HCT116 (cell line): ENCODE results near the gene NR5A2. TPM values are rescaled to one million over a fixed set of nuclear protein-coding genes. Genes with fewer than 3 reads are reported as not detected.

Experiments used
- ATAC-seq: fragments of 200-7000 bp; cut with Tn5 transposase; 2 replicates; pipeline ENCODE4 v1.9.1; 2020; ENCODE audit warnings: mild to moderate bottlenecking, moderate library complexity
- BruUV-seq: library from RNA; stranded (reverse); fragments of 400-500 nt; replicated peaks from 2 replicates; lab custom pipeline; 2021; lab: Mats Ljungman, UMichigan
- CTCF ChIA-PET: fragments of 300-600 bp; sonication (Branson Sonifier 250); formaldehyde crosslinking; loops from one replicate; lab custom pipeline; 2021; ENCODE audit warnings: antibody characterized with exemption; lab: Charles Lee
- POLR2A ChIA-PET: fragments of 300-600, 350-600 bp; sonication (Branson Sonifier 250); formaldehyde crosslinking; loops from one replicate; lab custom pipeline; 2021; ENCODE audit warnings: antibody characterized with exemption; lab: Charles Lee
- RAD21 ChIA-PET, 2 experiments: fragments of 300-600 bp; sonication (Branson Sonifier 250); formaldehyde crosslinking; loops; one replicate each; lab custom pipeline; 2023; ENCODE audit warnings: low total read pairs in 2 of 2; ENCODE audit not compliant: uncharacterized antibody in 2 of 2, unreplicated experiment in 2 of 2, low non-redundant PET in 1 of 2; lab: Charles Lee
- DNase-seq: peaks from one replicate; pipeline ENCODE4 v3.0.0-alpha.2; 2010; ENCODE audit warnings: low read depth, low spot score
- H2AFZ ChIP-seq: fragments of 200-600 bp; shearing (Covaris generic), sonication (generic); 2 replicates; pipeline ENCODE4 v1.6.1; 2017; ENCODE audit warnings: low read depth, mixed run types, mixed read lengths, antibody characterized with exemption, low read length; ENCODE audit not compliant: poor library complexity, severe bottlenecking
- H3K27ac ChIP-seq: 2 replicates; pipeline ENCODE4 v1.5.1; 2012; ENCODE audit warnings: low read depth, low read length
- H3K27me3 ChIP-seq: fragments of 200-600 bp; sonication (generic); 2 replicates; pipeline ENCODE4 v1.6.1; 2016; ENCODE audit warnings: mixed run types, low read length, mixed read lengths; ENCODE audit not compliant: insufficient read depth
- H3K36me3 ChIP-seq, 2 experiments: fragments of 200-500 bp in 1 of 2; fragments of 200-600 bp in 1 of 2; sonication (Bioruptor generic) in 1 of 2; sonication (generic) in 1 of 2; 2 replicates each; pipeline versions ENCODE4 v1.5.1 to v1.6.1; 2014 to 2016; ENCODE audit warnings: low read length in 2 of 2, inconsistent platforms in 1 of 2, mixed read lengths in 1 of 2, mixed run types in 1 of 2; ENCODE audit not compliant: insufficient read depth in 2 of 2, control insufficient read depth in 1 of 2
- H3K4me1 ChIP-seq, 2 experiments: fragments of 200-600 bp in 1 of 2; sonication (generic) in 1 of 2; 2 replicates each; pipeline versions ENCODE4 v1.5.1 to v1.6.1; 2012 to 2017; ENCODE audit warnings: low read length in 2 of 2, inconsistent platforms in 1 of 2, mild to moderate bottlenecking in 1 of 2, mixed read lengths in 1 of 2, mixed run types in 1 of 2, moderate library complexity in 1 of 2; ENCODE audit not compliant: insufficient read depth in 2 of 2, control insufficient read depth in 1 of 2
- H3K4me2 ChIP-seq: fragments of 200-600 bp; sonication (generic); 2 replicates; pipeline ENCODE4 v1.6.1; 2017; ENCODE audit warnings: mixed run types, low read length, mixed read lengths
- H3K4me3 ChIP-seq, 2 experiments: fragments of 200-600 bp in 1 of 2; sonication (generic) in 1 of 2; replicated peaks in 1 of 2; 2 replicates each; pipeline ENCODE4 v1.5.1; 2011 to 2016; ENCODE audit warnings: low read length in 2 of 2, control low read depth in 1 of 2, low read depth in 1 of 2, mild to moderate bottlenecking in 1 of 2, mixed read lengths in 1 of 2, mixed run types in 1 of 2
- H3K79me2 ChIP-seq: fragments of 200-600 bp; sonication (generic); 2 replicates; pipeline ENCODE4 v1.6.1; 2017; ENCODE audit warnings: mild to moderate bottlenecking, mixed run types, low read length, moderate library complexity, mixed read lengths; ENCODE audit not compliant: insufficient read depth
- H3K9ac ChIP-seq: fragments of 200-600 bp; sonication (generic); 2 replicates; pipeline ENCODE4 v1.6.1; 2016; ENCODE audit warnings: low read length, mixed read lengths
- H3K9me2 ChIP-seq: fragments of 200-600 bp; sonication (generic), shearing (Covaris generic); 2 replicates; pipeline ENCODE4 v1.6.1; 2017; ENCODE audit warnings: mixed run types, mild to moderate bottlenecking, moderate library complexity; ENCODE audit not compliant: insufficient read depth
- H3K9me3 ChIP-seq, 2 experiments: fragments of 200-500 bp in 1 of 2; fragments of 200-600 bp in 1 of 2; sonication (Bioruptor generic) in 1 of 2; sonication (generic) in 1 of 2; 2 replicates each; pipeline ENCODE4 v1.6.1; 2014 to 2017; ENCODE audit warnings: low read length in 2 of 2, mixed read lengths in 2 of 2, inconsistent platforms in 1 of 2, low read depth in 1 of 2, mild to moderate bottlenecking in 1 of 2, mixed run types in 1 of 2, moderate library complexity in 1 of 2; ENCODE audit not compliant: control insufficient read depth in 1 of 2, insufficient read depth in 1 of 2
- H4K20me1 ChIP-seq: fragments of 200-600 bp; sonication (generic), shearing (Covaris generic); 2 replicates; pipeline ENCODE4 v1.6.1; 2017; ENCODE audit warnings: mixed run types, mild to moderate bottlenecking, moderate library complexity; ENCODE audit not compliant: insufficient read depth
- ATF3 ChIP-seq: IDR thresholded peaks from 2 replicates; pipeline ENCODE4 v1.6.1; 2012
- CBX3 ChIP-seq: IDR thresholded peaks from 2 replicates; pipeline ENCODE4 v1.6.1; 2012; ENCODE audit warnings: low read depth
- CEBPB ChIP-seq: IDR thresholded peaks from 2 replicates; pipeline ENCODE4 v1.6.1; 2012; ENCODE audit warnings: low read depth
- CTCF ChIP-seq, 3 experiments: fragments of 200-600 bp in 1 of 3; sonication (generic) in 1 of 3; IDR thresholded peaks in 2 of 3; conservative IDR thresholded peaks in 1 of 3; 2 replicates each; pipeline ENCODE4 v1.5.1; 2012 to 2017; ENCODE audit warnings: low read depth in 2 of 3, low read length in 2 of 3, antibody characterized with exemption in 1 of 3, borderline replicate concordance in 1 of 3, control low read depth in 1 of 3, mild to moderate bottlenecking in 1 of 3, mixed read lengths in 1 of 3, mixed run types in 1 of 3, moderate library complexity in 1 of 3; ENCODE audit not compliant: insufficient read depth in 1 of 3
- ELF1 ChIP-seq: IDR thresholded peaks from 2 replicates; pipeline ENCODE4 v1.6.1; 2012; ENCODE audit warnings: low read depth, borderline replicate concordance
- EZH2 ChIP-seq: fragments of 200-600 bp; sonication (generic); IDR thresholded peaks from 2 replicates; pipeline ENCODE4 v1.6.1; 2017; ENCODE audit warnings: antibody characterized with exemption, mixed run types
- EZH2phosphoT487 ChIP-seq: fragments of 200-600 bp; IDR thresholded peaks from 2 replicates; pipeline ENCODE4 v1.6.1; 2018; ENCODE audit warnings: antibody characterized with exemption, borderline replicate concordance
- FOSL1 ChIP-seq: IDR thresholded peaks from 2 replicates; pipeline ENCODE4 v1.6.1; 2012; ENCODE audit warnings: low read depth
- POLR2A ChIP-seq: IDR thresholded peaks from 2 replicates; pipeline ENCODE4 v1.7.0; 2011; ENCODE audit warnings: borderline replicate concordance; ENCODE audit not compliant: insufficient read depth, insufficient read length; ENCODE audit errors: extremely low read depth
- RAD21 ChIP-seq: IDR thresholded peaks from 2 replicates; pipeline ENCODE4 v1.6.1; 2012; ENCODE audit warnings: low read depth, mild to moderate bottlenecking
- SIN3A ChIP-seq: IDR thresholded peaks from 2 replicates; pipeline ENCODE4 v1.6.1; 2012; ENCODE audit warnings: low read depth
- SP1 ChIP-seq: IDR thresholded peaks from 2 replicates; pipeline ENCODE4 v1.6.1; 2012; ENCODE audit warnings: low read depth
- SRF ChIP-seq: IDR thresholded peaks from 2 replicates; pipeline ENCODE4 v1.6.1; 2012; ENCODE audit warnings: low read depth
- YY1 ChIP-seq: IDR thresholded peaks from 2 replicates; pipeline ENCODE4 v1.6.1; 2011; ENCODE audit warnings: low read length, low read depth, moderate library complexity, mild to moderate bottlenecking; ENCODE audit not compliant: insufficient replicate concordance; ENCODE audit errors: extremely low read depth
- ZFX ChIP-seq: fragments of 450-650 bp; IDR thresholded peaks from 2 replicates; pipeline ENCODE4 v1.6.1; 2017
- intact Hi-C: fragments of 100-400 bp; cut with micrococcal nuclease; formaldehyde crosslinking; loops from 2 replicates; pipeline ENCODE4 v1.10.0; 2022
- total RNA-seq: library from RNA; stranded (reverse); gene quantifications from one replicate; pipeline ENCODE4 v1.2.1, GENCODE V29; 2021; ENCODE audit not compliant: unreplicated experiment
- TF ChIP-seq, protein P1 (sequence below): IDR thresholded peaks from 2 replicates; pipeline ENCODE4 v1.6.1; 2011; ENCODE audit warnings: mild to moderate bottlenecking, low read length, moderate library complexity; ENCODE audit not compliant: insufficient replicate concordance; ENCODE audit errors: extremely low read depth
- TF ChIP-seq, protein P2 (sequence below): IDR thresholded peaks from 2 replicates; pipeline ENCODE4 v1.6.1; 2012

The NR5A2 gene
- total RNA-seq, 1 experiment from 2014 or later, result 0.91 TPM

GRCh38 chr1:200029822-200030152, 2.3 kb downstream of the NR5A2 start:
- Histone ChIP-seq H3K4me3 (no peak overlapping the region), H3K79me2 (no peaks in the 10 kb centered on the region), H3K4me1 (peaks cover 0 to 13% of the 10 kb centered on the region in 2 experiments; a peak in 2 of 4 replicates), H3K36me3 (no peaks in the 10 kb centered on the region), H3K4me2 (no peak overlapping the region), H2AFZ (no peak overlapping the region), H3K9me3 (no peaks in the 10 kb centered on the region), H3K9ac (no peak overlapping the region), H3K27ac (no peak overlapping the region), H3K27me3 (no peaks in the 10 kb centered on the region), H3K9me2 (no peaks in the 10 kb centered on the region), H4K20me1 (no peaks in the 10 kb centered on the region)
- ChIA-PET CTCF (no interaction called here), RAD21 (no interaction called here), POLR2A (no interaction called here)
- TF ChIP-seq FOSL1 (no peak), CBX3 (no peak), ATF3 (no peak), SP1 (no peak), ELF1 (no peak), CTCF (IDR thresholded peaks at IDR 0.05 in 2 of 3, conservative IDR thresholded peaks at IDR 0.05 in 1 of 3; ENCODE audit: borderline replicate concordance in 1 of 3, insufficient read depth in 1 of 3, low read depth in 2 of 3, low read length in 2 of 3) (no peak), POLR2A (no peak), EZH2 (no peak), RAD21 (no peak), ZFX (no peak), EZH2phosphoT487 (no peak), SIN3A (no peak), YY1 (no peak), SRF (no peak), CEBPB (no peak)
- TF ChIP-seq, protein P1, sequence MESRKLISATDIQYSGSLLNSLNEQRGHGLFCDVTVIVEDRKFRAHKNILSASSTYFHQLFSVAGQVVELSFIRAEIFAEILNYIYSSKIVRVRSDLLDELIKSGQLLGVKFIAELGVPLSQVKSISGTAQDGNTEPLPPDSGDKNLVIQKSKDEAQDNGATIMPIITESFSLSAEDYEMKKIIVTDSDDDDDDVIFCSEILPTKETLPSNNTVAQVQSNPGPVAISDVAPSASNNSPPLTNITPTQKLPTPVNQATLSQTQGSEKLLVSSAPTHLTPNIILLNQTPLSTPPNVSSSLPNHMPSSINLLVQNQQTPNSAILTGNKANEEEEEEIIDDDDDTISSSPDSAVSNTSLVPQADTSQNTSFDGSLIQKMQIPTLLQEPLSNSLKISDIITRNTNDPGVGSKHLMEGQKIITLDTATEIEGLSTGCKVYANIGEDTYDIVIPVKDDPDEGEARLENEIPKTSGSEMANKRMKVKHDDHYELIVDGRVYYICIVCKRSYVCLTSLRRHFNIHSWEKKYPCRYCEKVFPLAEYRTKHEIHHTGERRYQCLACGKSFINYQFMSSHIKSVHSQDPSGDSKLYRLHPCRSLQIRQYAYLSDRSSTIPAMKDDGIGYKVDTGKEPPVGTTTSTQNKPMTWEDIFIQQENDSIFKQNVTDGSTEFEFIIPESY, result no peak
- TF ChIP-seq, protein P2, sequence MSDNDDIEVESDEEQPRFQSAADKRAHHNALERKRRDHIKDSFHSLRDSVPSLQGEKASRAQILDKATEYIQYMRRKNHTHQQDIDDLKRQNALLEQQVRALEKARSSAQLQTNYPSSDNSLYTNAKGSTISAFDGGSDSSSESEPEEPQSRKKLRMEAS, result no peak
- intact Hi-C loops, result no loop called here
- no TSS peak for BruUV-seq
- ATAC-seq (no peak), DNase-seq (no peak)
